Activated CD4-positive, alpha-beta T cell treated with anti-CD3 and anti-CD28 coated beads, Interleukin-2, amount 50 U/mL, for 1 hour (primary cell): ENCODE data around the gene NRG3.

ENCODE experiments used
- DNase-seq: peaks from one replicate; pipeline ENCODE4 v3.0.0-alpha.2; 2020

The NRG3 gene

DNA sequence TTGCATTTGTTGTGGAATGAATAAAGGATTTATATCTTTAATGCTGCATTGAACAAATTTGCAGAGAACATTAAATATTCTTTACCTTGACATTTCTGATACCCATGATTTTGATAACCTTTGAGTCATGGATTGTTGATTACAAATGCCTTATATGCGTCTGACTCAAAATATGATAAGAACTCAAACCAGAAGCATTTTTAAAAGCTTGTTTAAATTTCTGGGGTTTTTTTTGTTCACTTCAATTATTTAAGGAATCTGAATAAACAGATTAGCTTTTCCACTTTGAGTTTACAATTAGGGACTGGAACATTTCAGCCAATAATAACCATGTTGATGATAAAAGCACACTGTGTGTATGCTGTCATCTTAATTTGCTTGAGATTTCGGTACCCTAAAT, 253.5 kb downstream of the NRG3 start:
- no peak for DNase-seq

DNA sequence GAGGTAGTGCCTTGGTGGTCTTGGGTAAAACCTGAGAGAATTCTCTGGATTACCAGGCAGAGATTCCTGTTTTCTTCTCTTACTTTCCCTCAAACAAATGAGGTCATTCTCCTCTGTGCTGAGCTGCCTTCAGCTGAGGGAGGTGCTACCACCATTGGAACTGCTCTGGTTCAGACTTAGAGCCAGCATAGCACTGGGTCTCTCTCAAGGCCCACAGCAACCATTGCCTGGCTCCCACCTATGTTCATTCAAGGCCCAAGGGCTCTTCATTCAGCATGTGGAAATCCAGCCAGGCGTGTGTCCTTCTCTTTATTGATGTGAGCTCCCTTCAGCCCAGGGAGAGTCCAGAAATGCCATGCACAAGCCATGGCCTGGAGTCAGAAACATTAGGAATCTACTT, 261.1 kb downstream of the NRG3 start:
- no peak for DNase-seq

DNA sequence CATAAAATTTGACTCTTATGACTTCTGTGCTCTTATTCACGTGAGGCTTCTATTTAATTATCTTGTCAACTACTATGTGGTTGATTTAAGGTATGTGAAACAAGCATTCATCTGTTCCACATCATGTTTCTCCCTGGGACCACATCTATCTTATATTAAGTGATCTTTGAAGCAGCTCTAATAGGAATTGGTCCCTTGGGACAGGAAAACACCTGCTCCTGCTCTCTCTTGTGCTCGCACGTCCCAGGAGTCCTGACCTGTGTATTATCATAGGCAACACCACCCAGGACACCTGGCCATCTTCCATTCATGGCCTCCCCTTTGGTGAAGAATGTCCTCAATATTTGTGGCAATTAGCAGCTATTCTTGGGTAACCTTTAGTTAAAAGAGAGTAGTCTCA, 269.2 kb downstream of the NRG3 start:
- DNase-seq = no peak

DNA sequence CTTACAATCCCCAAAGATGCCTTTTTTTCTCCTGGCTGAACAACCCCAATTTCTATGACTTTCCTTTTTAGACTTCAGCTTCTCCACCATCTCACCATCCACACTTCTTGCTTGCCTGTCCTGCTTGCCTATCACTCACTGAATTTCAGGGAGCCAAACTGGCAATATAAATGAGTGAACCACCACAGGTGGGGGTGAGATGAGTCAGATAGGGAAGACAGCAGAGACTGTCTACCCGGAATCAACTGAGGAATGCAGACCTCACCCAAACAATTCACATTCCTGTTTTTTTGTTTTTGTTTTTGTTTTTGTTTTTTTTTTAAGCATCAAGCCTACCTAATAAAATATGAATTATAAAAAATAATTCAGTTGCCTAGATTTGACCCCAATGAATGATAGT, 273.8 kb downstream of the NRG3 start:
- no peak for DNase-seq

DNA sequence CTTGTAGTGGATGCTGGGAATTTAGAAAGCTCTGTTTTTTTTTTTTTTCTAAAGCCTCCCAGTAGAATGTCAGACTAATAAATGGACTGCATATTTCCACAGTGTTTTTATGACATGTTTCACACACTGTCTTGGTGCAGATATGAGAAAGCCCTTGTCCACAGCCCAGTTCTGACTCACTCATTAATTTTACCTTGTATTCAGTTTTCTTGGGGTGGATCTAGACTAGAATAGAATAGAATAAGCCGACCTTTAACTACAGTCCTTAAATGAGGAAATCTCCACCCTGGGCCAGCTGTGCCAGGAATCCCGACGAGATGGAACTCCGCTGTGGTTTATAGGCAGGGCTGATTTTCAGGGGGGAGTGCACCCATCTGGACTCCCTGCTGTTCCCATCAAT, 274.7 kb downstream of the NRG3 start:
- no peak for DNase-seq

DNA sequence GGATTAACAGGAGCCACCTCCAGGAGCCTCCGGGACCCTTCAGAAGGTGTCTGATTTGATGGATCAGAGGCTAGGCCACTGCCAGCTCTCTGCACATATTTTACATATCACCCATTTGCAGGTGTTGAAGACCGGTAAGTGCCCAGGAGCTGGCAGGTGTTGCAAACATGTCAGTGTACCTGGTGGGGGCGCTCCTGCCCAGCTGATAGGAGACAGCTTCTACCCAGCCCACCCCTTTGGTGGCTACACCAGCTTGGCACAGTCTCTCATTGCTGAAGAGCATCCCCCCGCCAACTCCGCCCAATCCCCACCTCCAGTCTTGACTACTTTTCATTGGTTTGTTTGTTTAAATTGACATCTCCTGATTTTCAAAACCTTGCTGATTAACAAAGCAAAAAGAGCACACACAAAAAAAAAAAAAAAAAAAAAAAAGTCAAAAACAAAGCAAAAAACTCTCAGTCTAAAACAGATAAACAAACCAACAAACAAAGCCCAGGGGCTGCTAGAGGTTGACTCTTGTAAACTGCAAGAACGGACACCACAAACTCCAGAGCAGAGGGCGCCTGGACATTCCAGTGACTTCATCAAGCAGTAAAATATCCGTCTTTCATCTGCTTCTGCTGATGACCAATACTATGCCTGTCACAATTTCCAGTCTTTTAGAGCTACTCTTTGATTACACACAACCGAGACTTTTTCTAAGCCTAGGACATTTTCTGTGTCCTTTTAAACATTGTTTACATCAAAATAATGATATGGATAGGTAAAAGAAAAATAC, 275.3 kb downstream of the NRG3 start:
- no peak for DNase-seq

DNA sequence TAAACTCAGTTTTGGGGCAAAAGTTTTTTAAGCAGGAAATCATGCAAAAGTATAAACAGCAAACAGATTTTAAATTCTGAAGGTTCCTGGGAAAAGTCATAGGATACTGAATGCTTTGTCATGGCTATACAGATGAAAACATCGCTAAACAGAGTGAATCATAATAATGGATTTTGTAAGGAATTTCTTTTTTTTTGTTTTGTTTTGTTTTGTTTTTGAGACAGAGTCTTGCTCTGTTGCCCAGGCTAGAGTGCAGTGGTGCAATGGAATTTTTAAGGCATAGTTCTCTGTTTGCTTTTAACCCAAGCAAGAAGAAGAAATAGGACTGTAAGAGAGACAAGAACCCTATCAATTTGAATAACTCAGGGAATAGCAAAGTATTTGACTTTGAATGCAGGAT, 285.3 kb downstream of the NRG3 start:
- no peak for DNase-seq

DNA sequence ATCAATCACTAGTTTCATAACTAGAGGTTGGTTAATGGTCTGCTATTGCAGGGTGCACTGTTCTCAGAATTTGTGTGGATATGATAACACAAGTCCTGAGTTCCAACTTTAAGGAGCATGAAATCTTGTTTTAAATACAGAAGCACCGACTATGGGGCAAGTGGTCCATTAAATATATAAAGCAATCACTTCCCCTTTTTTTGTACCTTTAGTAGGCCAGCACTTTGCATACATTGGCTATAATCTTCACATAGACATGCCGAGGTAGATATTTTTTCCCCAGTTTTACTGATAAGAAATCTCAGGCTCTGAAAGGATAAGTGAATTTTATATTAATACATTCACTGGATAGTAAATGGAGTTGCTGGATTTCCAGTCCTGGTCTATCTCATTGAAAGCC, 286.3 kb downstream of the NRG3 start:
- no peak for DNase-seq

DNA sequence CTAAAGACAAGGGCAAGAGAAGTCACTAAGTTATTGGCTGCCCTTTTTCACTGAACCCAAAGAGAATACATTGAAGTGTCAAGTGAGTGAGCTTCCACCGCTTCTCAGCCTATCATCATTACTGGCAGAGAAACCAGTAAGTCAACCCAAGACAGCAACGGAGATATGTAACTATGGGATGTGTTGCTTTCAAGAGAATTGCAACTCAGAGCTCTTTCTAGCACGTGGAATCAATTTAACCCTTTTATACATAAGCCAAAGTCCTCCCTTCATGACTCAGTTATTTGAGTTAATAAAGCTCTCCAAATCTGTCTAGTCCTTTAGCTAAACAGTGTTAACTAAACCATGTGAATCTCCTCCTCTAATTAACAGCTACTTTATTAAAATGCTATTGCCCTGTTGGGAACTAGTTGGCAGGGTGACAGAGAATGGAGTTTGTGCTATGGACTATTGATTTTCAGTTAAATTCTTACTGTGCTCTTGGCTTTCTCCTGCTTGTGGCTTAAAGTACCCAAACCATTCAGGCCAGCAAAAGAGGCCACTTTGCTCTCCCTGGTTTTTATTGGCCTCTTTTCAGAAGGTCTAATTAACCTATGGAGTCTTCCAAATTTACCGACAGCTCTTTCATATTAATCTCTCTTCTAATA, 287.7 kb downstream of the NRG3 start:
- DNase-seq = no peak

DNA sequence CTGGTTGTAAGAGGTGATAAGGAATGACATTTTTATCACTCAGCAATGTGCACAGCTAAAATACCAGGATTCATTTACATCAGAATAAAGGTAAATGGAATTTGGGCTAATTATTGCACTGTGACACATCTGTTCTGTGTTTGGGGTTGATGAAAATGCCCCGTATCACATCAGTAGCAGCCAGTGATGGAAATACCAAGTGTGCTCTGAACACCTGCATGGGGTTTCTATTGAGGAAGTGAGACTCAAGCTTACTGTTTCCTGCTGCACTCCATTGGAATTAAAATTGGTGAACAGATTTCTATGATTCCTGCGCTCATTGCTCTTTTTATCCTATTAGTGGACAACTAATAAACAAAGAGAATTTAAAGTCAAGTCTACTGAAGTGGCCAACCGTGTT, 296.9 kb downstream of the NRG3 start:
- DNase-seq = no peak

DNA sequence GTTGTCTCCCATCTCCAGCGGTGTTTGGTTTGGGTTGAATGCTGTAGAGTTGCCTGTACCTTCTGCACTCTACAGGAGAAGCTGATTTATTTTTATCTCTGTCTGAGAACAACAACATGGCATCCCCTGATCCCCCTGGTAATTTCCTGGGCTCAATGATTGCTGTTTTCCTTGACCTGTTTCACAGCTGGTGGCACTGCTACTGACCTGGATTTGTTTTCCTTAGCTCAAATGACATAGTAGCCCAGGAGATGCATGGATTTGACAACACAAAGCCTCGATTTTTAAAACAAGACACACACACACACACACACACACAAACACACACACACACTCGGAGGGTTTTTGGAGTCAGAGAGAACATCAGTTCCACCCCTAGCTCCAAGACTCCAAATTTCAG, 301.6 kb downstream of the NRG3 start:
- DNase-seq = no peak

DNA sequence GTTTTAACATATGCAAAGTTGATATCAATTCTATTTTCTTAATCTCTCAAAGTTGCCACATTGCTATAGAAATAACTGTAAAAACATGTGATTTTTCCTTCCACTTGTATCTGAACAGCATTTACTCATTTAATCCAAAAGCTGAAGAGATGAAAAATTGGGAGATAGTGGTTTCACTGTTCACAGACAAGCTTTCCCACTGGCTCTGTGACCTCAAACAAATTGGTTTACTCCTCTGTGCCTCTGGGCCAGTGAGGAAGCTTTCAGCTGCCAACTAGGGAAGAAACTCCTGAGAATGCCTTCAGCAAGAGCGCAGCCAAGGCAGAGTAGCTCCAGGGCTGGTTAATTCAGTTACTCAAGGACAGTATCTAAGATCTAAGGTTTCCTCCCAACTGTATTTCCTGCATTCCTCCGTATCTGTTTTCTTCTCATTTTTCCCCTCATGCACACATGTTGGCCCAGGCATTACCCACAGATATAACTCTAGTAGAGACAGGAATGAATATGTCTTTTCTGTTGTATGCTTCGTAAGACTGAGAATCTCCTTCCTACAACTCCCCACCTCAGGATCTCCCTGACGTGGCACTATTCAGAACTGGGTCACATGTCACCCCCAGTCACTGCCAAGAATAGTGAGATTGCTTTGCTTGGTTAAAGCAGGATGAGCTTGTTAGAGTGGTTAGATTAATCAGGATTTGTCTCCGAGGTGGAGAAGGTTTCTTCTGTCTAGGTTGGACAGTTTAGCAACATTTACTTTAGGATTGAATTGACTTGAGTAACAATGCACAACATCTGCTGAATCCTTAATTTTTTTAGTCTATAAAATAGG, 315.7 kb downstream of the NRG3 start:
- no peak for DNase-seq

DNA sequence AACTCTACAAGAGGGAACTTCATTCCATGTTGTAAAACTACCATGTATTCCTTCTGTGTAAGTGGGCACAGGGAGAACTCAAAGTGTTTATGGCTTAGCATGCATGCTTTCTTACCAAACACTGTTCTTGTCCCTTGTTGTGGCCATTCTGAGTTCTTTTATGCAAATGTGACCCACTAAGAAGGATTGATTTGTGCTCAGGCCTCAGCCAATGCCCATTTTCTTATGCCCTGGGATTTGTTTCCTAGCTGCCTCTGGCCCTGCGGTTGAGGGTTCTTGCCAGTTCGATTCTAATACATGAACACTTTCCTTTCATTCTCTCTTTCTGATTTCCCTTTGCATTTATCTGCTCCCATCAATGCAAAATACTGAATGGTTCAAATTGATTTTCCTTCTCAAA, 316.7 kb downstream of the NRG3 start:
- no peak for DNase-seq

DNA sequence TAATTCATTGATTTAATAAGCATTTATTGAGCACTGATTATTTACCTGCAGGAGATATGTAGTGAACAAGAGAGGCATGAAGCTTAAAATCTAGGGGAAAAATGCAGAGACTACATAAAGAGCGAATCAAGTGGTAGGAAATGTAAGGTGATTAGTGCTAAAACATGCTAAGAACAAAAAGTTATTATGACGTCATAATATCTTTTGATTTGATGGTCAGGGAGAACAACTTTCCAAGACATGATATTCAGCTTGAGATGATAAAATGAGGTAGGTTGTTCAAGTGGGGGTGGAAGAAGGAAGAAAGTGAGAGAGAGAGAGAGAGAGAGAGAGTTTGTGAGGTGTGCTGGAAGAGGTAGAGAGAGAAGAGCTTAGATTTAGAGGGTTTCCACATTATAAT, 317.7 kb downstream of the NRG3 start:
- no peak for DNase-seq

DNA sequence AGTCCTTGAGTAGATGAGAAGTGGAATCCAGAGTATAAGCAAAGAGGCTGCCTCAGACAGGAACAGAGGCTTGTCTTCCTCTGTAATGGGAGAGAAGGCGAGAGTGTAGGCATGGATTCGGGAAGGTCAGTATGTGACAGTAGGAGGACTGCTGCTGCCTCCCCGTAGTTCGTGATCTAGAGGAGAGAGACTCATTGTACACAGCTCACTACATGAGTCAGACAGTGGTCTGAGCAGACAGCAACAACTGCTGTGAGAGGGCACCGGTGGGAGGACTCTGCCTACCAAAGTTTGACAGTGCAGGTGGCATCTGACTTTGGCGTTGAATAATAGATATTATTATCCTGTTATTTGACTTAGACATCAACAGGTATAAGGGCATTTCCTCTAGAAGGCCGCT, 319.4 kb downstream of the NRG3 start:
- no peak for DNase-seq

DNA sequence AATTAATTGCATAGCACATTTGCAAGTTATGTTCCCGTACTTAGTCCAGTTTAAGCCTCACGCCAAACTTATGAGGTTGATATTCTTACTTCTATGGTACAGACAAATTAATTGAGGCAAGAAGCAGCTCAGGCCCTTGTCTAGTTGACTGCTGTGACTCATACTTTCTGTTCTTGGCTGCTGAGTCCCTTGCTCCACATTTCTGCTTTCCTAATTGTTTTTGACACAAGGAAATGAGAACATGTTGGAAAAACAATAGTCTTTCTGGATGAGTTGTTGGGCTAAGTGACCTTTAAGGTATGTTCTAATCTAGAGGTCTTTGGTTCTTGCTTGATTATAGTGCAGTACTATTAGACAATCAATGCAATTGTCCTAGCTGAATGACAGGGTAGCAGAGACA, 331.8 kb downstream of the NRG3 start:
- no peak for DNase-seq

DNA sequence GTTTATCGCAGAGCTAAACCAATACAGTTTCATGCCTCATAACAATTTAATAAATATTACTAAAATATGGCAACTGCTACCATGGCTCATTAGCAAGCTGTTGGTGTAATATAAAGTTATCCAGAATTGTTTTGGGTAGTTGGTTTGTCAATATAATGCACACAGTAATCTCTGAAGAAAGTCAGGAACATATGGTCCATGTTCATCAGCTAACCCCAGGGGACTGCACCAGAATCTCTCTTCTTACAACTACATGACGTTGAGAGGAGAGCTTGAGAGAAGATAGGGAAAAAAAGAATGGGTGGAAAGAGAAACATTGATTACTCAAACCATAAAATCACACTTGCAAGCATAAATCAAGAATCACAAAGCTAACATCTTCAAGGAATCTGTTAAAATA, 333.7 kb downstream of the NRG3 start:
- no peak for DNase-seq

DNA sequence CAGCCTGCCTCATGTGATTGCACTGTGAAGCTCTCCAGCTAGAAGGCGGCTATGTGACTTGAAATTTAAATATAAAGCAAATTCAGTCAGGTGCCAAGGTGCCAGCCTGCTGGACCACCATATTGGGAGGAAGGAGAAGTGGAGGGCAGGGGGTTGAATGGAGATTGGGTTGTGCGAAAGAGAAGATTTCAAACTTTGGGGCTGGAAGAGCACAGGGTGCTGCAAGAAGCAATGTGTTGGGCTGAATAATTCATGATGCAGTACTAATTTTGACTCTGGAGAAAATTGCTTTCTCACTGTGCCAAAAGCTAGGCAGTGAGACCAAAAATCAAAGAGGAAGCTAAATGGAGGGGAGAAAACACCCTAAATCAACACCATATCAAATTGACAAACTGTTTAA, 335.3 kb downstream of the NRG3 start:
- no peak for DNase-seq

DNA sequence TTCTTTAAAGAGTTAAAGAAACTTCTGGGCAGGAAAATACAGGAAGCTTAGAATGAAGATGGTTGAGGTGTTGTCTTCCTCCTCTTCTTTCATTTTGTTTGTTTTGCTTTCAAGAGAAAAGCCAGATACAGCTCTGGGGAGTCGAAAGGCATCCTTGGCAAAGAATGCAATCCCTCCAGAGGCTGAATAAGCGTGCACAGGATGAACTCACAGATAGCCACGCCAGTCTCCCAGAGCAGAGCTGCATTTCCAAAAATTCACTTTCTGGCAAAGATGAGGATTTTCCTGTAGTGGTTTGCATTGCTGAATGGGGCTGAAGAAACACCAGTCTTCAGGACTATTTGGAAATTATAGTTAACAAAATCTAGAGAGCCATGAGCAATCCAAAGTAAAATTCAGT, 336.4 kb downstream of the NRG3 start:
- no peak for DNase-seq

DNA sequence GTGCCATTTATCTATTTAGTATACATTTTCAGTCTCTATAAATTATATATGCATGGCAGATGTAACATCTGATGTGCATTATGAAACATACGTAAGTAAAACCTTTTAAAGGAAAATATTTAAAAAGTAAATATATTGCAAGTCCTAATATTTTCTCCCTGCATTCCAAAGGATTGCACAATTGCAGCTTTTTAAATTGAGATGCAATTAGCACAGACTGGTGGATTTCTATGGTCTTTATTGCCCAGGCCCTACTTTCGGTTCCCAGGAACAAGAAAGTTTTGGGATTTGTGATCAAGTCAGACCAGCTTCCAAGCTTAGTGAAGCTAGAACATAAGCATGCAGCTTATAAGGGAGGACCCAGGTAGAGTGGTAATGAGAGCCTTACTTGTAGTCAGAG, 337.8 kb downstream of the NRG3 start:
- no peak for DNase-seq

DNA sequence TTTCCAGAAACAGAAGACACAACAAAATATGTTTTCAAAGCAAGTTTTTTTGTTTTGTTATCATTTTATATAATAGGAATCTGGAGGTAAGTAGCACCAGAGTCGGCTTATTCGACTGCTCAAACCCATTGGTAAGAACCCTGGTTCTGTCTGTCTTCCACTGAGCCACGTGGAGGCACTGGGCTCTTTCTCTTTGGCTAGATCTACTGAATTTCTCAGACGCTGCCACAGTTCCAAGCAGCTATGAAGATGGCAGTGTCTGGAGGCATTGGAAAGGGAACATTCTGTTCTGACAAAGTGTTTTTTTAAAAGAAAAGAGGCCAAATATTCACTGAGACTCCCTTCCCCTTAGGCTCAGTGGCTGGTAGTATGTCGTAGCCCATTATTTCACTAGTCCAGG, 338.8 kb downstream of the NRG3 start:
- DNase-seq = no peak

DNA sequence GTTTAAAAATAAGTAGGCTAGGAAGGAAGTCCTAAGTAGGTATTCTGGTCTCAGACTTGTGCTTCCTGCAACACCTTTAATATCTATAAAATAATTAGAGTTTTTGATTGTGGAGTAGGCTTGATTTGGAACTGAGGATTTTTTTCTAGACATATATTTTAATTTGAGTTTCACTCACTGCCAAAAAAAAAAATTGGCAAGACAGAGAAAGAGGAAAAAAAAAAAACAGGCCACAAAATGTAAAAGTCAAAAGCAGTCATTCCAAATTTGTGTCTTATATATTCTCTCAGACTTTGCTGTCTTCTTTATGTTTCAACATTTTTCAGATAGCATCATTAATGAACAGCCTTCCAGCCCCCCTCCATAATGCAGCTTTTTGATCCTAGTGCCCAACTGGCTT, 346.1 kb downstream of the NRG3 start:
- DNase-seq = no peak

DNA sequence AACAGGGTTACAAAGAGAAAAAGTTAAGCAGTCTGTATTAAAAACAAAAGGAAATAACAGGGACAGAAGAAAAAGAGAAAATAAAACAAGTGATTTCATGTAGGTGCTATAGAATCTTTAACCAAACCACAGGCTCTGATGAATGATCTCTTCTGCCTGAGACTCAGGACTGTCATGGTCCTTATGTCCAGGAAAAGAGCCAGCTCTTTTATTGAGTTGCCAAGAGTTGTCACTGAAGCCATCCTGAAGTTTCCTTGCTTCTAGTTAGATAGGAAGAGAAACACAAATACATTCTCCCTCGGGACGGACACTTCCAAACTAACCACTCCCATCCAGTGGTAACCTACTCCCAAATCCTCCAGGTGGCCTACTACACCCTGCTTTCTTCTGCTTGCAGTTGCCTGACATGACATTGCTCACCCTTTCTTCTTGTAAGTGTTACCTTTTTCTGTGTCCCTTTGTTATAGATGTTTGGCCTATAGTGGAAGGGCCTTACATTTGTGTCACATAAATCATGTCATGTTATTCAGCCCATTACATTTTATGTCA, 346.7 kb downstream of the NRG3 start:
- no peak for DNase-seq

DNA sequence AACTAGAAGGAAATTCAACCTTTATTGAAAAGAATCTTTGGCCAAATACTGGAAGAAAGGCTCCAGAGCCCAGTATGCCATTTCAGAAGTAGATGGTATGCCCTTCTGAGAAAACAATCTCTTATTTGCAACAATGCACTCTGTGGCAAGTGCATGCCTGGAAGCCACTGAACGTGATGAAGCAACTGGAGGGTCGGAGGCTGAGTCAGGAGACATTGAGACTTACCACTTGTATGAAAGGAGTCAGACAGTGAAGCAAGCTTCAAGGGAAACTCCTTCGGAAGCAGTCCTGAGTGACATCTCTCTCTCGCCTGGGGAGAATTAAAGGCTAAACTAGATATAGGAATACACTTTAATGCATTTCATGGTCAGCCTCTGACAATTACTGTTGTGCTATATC, 353.7 kb downstream of the NRG3 start:
- no peak for DNase-seq
